ENCODE data around the gene HDHD5.

Gene HDHD5

GRCh38 chr22:17158568-17159503, at the start of gene HDHD5:
Gene HDHD5, minus strand, starts transcription at chr22:17159277. Its CDS starts 26 bp downstream, at chr22:17159251.
- DNase-seq: peak; percentile 74 to 89 (median 86)

DNA sequence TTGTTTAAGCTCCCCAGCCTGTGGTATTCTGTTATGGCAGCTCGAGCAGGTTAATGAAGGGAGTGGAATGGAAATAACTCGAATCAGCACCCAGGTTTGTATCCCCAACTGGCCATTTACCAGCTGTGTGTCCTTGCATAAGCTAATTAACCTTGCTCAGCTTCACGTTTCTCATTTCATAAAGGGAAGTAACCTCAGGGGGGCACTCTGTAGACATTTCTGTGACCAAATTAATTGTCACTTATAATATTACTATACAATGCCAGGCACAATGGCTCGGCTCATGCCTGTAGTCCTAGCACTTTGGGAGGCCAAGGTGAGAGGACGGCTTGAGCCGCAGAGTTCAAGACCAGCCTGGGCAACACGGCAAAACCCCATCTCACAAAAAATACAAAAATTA, 46.4 kb upstream of the HDHD5 start:
- DNase-seq: no peak

GRCh38 chr22:17201285-17201945, 42.3 kb upstream of the HDHD5 start:
- DNase-seq: no peak

DNA sequence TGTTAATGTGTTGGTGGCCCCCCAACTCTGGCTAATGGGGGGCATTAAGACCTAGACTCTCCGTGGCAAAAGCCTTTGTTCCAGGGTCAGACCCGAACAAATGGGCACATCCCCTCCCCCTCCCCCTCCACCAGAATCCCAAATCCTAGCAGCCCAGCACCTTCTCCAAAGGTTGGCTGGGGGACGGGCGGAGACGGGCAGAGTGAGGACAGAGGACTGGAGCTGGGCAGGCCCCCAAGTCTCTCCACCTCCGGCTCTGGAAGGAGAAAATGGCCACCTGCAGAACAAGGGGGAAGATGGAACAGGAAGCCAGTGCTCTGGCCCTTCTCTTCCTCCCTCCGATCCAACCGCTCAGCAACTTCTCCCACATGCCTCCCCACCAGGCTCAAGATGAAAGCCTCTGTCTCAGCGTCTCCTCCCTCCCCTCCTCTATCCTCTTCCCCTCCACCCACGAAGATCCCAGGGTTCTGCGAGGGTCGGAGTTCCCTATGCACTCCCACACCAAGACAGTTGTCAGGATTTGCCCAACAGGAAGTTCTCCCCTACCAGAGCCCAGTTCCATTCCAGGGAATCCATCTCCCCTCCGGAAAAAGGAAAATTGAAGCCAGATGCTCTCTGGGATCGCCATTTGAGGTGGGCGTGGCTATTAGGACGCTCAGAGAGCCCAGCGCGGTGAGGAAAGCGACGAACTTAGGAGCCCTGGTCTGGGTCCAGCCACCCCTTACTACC, 40.1 kb upstream of the HDHD5 start:
- no peak for DNase-seq

- DNase-seq: no peak
Observed at GRCh38 chr22:17198170-17199002, 39.3 kb upstream of the HDHD5 start.

- no peak for DNase-seq
Observed at GRCh38 chr22:17194213-17194612, 35.1 kb upstream of the HDHD5 start.

DNA sequence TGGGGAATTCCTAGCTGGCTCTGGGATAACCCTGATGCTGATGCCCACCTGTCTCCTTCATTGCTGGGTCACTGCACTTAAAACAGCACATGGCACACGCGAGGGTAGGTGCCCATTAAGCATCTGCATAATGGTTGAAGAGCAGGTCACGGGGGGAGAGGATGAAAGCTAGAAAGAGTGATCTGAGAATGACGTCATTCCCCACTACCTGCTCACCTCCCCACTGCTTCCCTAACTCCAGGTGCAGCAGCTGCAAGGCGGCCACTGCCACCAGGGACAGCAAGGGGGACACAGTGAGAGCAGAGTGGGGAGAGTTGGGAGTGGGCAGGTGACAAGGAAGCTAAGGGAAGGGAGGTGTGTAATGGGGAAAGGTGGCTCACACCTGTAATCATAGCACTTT, 33.1 kb upstream of the HDHD5 start:
- no peak for DNase-seq

- DNase-seq: no peak
Observed at GRCh38 chr22:17191163-17191784, 32.2 kb upstream of the HDHD5 start.

GRCh38 chr22:17190702-17191101, 31.6 kb upstream of the HDHD5 start:
- no peak for DNase-seq

DNA sequence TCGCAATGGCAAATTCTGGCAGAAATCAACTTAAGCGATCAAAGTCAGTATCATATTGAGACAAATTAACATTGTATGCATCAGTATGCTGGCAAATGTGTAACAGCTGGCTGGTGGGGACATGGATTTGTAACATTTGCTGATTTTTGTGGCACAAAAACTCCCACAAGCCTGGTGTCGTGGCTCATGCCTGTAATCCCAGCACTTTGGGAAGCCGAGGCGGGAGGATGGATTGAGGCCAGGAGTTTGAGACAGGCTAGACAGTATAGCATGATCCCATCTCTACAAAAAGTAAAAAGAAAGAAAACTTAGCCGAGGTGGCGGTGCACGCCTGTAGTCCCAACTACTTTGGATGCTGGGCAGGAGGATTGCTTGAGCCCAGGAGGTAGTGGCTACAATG, 17.6 kb upstream of the HDHD5 start:
- no peak for DNase-seq

DNA sequence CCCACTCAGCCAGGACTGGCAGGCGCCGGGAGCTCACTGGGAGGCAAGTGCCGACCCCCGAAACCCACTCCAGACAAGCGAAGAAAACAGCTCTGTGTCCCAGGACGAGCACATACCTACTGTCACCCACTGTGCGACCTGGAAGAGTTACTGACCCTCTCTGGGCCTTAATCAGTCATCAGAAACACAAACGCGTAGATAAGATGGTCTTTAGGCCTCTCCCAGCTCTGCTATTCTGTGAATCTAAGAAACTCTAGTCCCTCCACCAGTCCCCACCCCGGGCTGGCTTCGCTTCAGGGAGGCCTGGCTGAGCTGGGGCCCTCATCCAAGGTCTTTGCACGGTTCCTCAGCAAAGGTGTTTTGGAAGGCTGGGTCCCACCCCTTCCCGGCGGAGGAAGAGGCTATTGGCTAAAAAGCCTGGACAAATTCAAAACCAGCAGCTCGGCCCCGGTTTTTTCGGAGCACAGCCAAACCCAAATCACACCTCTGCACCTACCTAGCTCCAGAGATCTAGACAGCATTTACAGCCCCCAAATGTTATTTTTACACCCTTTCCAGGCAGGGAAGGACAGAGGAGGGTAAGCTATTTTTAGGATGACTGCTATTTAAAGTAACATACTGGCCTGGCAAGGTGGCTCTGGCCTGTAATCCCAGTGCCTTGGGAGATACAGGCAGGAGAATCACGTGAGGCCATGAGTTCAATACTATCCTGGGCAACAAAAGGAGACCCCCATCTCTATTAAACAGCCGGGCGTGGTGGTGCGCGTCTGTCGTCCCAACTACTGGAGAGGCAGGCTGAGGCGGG, 13.2 kb upstream of the HDHD5 start:
- DNase-seq: no peak

DNA sequence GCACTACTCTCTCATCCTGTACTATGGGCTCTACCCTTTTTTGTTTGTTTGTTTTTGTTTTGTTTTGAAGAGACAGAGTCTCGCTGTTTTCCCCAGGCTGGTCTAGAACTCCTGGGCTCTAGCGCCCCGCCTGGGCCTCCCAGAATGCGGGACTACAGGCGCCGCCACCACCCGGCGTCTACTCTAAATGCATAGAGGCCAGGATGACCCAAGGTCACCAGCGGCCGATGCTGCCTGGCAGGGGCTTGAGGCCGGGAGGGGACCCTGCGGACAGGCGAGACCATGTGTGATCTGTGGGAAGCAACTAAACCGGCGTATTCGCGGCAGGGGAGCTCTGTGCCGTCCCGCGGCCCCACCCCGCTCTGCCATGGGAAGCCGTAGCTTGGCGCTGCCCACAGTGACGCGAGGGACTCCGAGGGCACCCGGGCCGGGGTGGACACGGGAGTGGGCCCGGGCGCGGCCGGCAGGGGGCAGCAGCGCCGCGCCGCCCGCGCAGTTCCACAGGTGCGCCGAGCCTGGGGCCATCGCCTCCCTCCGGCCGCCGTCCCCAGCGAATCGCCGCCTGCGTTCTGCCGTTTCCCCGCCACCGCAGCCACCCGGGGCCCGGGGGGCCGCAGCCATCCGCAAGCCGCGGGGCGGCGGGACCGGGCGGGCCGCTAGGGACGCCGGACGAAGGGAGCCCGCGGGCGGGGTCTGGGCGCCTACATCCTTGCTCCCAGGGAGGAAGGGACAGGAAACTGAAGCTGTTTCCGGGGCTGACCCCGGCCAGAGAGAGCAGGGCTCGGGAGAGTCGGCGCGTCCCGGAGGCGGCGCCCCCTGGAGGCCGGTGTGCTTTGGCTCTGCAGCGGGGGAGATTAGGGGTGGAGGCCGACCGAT, 12.3 kb upstream of the HDHD5 start:
- DNase-seq: peak; percentile 36 to 78 (median 65)

DNA sequence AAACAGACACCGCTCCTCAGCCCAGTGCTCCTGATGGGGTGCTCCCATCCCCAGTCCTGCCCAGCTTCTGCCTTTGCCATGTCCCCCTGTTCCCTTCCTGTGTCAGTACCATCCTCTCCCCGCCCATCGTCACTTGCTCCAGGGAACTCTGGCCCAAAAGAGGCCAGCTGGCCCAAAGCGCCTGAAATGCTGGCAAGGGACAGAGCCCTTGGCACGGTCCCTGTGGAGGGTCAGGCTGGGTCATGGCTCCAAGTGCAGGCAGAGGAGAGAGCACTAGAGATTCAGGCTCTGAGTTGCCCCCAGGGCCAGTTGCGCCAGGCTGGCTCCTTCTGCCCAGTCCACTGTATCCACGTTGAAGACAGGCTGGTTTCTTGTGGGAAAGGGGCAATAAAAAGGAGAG, 8.4 kb upstream of the HDHD5 start:
- no peak for DNase-seq

DNA sequence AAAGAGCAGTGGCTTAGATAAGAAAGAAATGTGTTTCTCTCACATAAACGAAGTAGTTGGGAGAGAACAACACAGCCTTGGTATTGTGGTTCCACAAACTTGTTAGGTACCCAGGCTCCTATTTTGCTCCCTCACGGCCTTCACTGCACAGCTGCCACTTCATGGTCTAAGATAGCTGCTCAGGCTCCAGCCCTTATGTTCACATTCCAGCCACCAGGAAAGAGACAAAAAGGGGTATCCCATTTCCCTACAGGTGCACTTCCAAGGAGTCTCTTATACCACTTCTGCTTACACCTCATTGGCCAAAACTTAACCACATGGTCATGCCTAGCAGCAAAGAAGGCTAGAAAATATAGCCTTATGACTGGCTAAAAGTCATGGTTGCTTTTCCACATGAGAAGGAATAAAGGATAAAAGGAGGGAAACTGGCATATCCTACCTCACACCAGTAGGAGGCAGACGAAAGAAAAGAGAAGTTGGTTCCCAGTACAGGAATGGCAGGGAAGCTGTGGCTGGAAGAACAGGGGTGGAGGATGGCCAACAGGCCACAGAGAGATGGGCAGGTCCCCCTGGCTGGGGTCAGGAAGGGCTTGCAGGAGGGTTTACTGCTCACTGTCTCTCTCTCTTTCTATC, 5.4 kb upstream of the HDHD5 start:
- DNase-seq: no peak

- DNase-seq: no peak
Observed at GRCh38 chr22:17162731-17163130, 3.7 kb upstream of the HDHD5 start.

GRCh38 chr22:17161991-17162390, 2.9 kb upstream of the HDHD5 start:
- DNase-seq: no peak

DNA sequence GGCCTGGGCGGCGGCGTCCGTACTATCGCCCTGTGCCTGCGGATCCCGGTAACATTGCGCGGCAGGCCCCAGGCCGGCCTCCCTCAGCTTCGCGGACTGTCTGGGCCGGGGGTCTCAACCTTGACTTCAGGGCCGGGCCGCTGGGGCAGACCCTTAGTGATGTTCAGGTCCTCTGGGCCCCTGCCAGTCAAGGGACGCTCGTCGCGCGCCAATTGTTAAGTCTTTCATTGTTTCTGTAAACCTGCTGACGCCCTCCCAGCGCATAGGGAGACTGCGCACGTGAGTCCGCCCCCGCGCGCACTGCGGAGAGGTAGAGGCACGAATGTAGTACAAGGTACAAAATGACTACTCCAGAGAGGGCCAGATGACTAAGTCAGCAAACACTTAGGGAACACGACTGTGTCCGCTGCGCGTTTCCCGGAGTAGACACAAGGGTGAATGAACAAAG, 451 bp upstream of the HDHD5 start:
- DNase-seq: peak in 4 of 6 experiments; percentile 8 to 55 (median 32)

GRCh38 chr22:17158176-17158567, 905 bp downstream of the HDHD5 start:
- no peak for DNase-seq

DNA sequence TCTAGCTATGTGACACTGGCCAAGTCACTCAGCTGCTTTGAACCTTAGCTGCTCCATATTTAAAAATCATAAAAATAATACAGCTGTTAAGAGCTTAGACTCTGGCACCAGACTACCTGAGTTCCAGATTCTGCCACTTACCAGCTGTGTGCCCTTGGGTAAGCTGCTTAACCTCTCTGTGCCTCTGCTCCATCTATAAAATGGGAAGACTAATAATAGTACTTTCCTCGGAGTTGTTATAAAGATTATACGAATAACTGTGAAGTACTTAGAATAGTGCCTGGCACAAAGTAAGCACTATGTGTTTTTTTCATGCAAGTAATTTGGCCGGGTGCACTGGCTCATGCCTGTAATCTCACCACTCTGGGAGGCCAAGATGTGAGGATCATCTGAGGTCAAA, 1.4 kb downstream of the HDHD5 start:
- no peak for DNase-seq

GRCh38 chr22:17155941-17156340, 3.1 kb downstream of the HDHD5 start:
- DNase-seq: no peak
